HepG2 (cell line): Measurements from ENCODE around the gene BAHCC1. TPM values are rescaled to one million over a fixed set of nuclear protein-coding genes. Genes with fewer than 3 reads are reported as not detected.

Source experiments
- CBX5 ChIP-seq: sonication (generic); formaldehyde crosslinking; IDR thresholded peaks from 2 replicates; pipeline ENCODE4 v1.4.0; 2020; ENCODE audit warnings: missing genetic modification reagents, borderline replicate concordance
- FIP1L1 ChIP-seq: fragments of 200-400 bp; formaldehyde crosslinking; IDR thresholded peaks from 2 replicates; pipeline ENCODE4 v1.6.1; 2018; ENCODE audit warnings: low read depth, mild to moderate bottlenecking, low read length, moderate library complexity, borderline replicate concordance; ENCODE audit not compliant: insufficient read depth
- HNRNPL ChIP-seq: fragments of 200-400 bp; formaldehyde crosslinking; IDR thresholded peaks from 2 replicates; pipeline ENCODE4 v1.6.1; 2017; ENCODE audit warnings: mild to moderate bottlenecking, low read depth, low read length
- MBNL3 ChIP-seq: fragments of 250-450 bp; sonication (Bioruptor Pico); conservative IDR thresholded peaks from 2 replicates; pipeline ENCODE4 v1.8.0; 2022; ENCODE audit warnings: mild to moderate bottlenecking, inconsistent platforms
- MYNN ChIP-seq: sonication (generic); formaldehyde crosslinking; IDR thresholded peaks from 2 replicates; pipeline ENCODE4 v1.4.0; 2020; ENCODE audit warnings: mild to moderate bottlenecking, low read depth, missing genetic modification reagents
- PAWR ChIP-seq: sonication (generic); formaldehyde crosslinking; IDR thresholded peaks from 2 replicates; pipeline ENCODE4 v1.4.0; 2020; ENCODE audit warnings: missing genetic modification reagents, mild to moderate bottlenecking, borderline replicate concordance
- RNF219 ChIP-seq: sonication (generic); formaldehyde crosslinking; IDR thresholded peaks from 2 replicates; pipeline ENCODE4 v1.5.0; 2020; ENCODE audit warnings: mild to moderate bottlenecking, missing genetic modification reagents
- TAF1 ChIP-seq: sonication (generic); formaldehyde crosslinking; IDR thresholded peaks from 2 replicates; pipeline ENCODE4 v1.4.0; 2020; ENCODE audit warnings: missing genetic modification reagents
- TFE3 ChIP-seq: IDR thresholded peaks from 2 replicates; pipeline ENCODE4 v1.6.1; 2016
- ZNF34 ChIP-seq: sonication (generic); formaldehyde crosslinking; IDR thresholded peaks from 2 replicates; pipeline ENCODE4 v1.4.0; 2020; ENCODE audit warnings: mild to moderate bottlenecking, missing genetic modification reagents, borderline replicate concordance
- ZNF75D ChIP-seq: sonication (generic); formaldehyde crosslinking; IDR thresholded peaks from 2 replicates; pipeline ENCODE4 v1.8.1; 2023; ENCODE audit warnings: missing genetic modification reagents, mild to moderate bottlenecking, borderline replicate concordance
- ZNF761 ChIP-seq: sonication (generic); formaldehyde crosslinking; conservative IDR thresholded peaks from 2 replicates; pipeline ENCODE4 v1.4.0; 2020; ENCODE audit warnings: mild to moderate bottlenecking, missing genetic modification reagents
- ZSCAN12 ChIP-seq: sonication (generic); formaldehyde crosslinking; IDR thresholded peaks from 2 replicates; pipeline ENCODE4 v1.9.0; 2021; ENCODE audit warnings: mild to moderate bottlenecking, missing genetic modification reagents
- polyA plus RNA-seq, 8 experiments: library from polyadenylated mRNA; depleted of rRNA in 3 of 8; stranded (reverse) in 7 of 8; unstranded in 1 of 8; fragments of >200 nt; fragmentation: Illumina TruSeq in 4 of 8; extraction: Trizol in 4 of 8; gene quantifications; 2 replicates each; pipeline versions ENCODE4 v1.2.1 to v1.2.3, GENCODE V29; 2011 to 2016; ENCODE audit warnings: low read depth in 4 of 8, missing spikeins in 1 of 8, mixed read lengths in 1 of 8; ENCODE audit not compliant: insufficient read depth in 1 of 8
- total RNA-seq, 5 experiments: library from RNA; depleted of rRNA; stranded (reverse); fragments of >200 nt; fragmentation: Illumina TruSeq; extraction: Trizol; gene quantifications; 2 replicates each; pipeline ENCODE4 v1.2.3, GENCODE V29; 2016; ENCODE audit warnings: low read depth in 1 of 5

The BAHCC1 gene
- total and polyA plus RNA-seq, 2 of the 13 experiments (the other 11 are each of a cell fraction or from before 2014, with no cell fraction given): 1.4 to 1.7 TPM

GRCh38 chr17:81511554-81511803 lies 116.2 kb downstream of the BAHCC1 start (continued):
- TF ChIP-seq ZSCAN12 (CRISPR knock-in tag): 0 out of 2 replicates have a peak, but pooled peaks have one; percentile 53
- TF ChIP-seq TFE3 (CRISPR knock-in tag): no peak
- no peak for TF ChIP-seq PAWR (CRISPR knock-in tag)
- TF ChIP-seq ZNF75D (CRISPR knock-in tag): no peak
- no peak for TF ChIP-seq MYNN
- TF ChIP-seq RNF219 (CRISPR knock-in tag): no peak
- TF ChIP-seq HNRNPL: 0 out of 2 replicates have a peak, but pooled peaks have one; percentile 17
- TF ChIP-seq ZNF34 (CRISPR knock-in tag): no peak
- 0 out of 2 replicates have a peak, but pooled peaks have one; percentile 8 for TF ChIP-seq TAF1 (CRISPR knock-in tag)
- TF ChIP-seq MBNL3: no peak
- no peak for TF ChIP-seq CBX5 (CRISPR knock-in tag)
- TF ChIP-seq ZNF761 (CRISPR knock-in tag): 0 out of 2 replicates have a peak, but pooled peaks have one; percentile 22
- TF ChIP-seq FIP1L1: no peak
